ENCODE results near the gene NISCH.

- TF ChIP-seq CTCF (IDR thresholded peaks at IDR 0.05; ENCODE audit: control extremely low read depth in 1 of 3, insufficient read depth in 1 of 3, low read depth in 1 of 3, low read length in 3 of 3) (no peak), CEBPB (IDR thresholded peaks at IDR 0.05; ENCODE audit: low read depth, low read length) (no peak), ZNF274 (IDR thresholded peaks at IDR 0.05; ENCODE audit: borderline replicate concordance, extremely low read depth, low read length) (no peak), RXRA (IDR thresholded peaks at IDR 0.05; ENCODE audit: insufficient read depth, low read depth, low read length) (no peak), CHD7 (IDR thresholded peaks at IDR 0.05; ENCODE audit: insufficient replicate concordance, low read length) (no peak), POLR2AphosphoS5 (IDR thresholded peaks at IDR 0.05; ENCODE audit: low read depth, low read length) (peak; percentile 34; the same call in 1 of the 2 replicates), EZH2 (IDR thresholded peaks at IDR 0.05; ENCODE audit: low read depth, low read length, severe bottlenecking) (no peak)
Observed at GRCh38 chr3:52456169-52456799, 880 bp downstream of the NISCH start.

Data from H1 (cell line).